SU-DHL-6 (cell line): ENCODE data around the gene ZMYM4.

Experiments used
- H2AFZ ChIP-seq: fragments of 200-600 bp; sonication (generic); 2 replicates; pipeline ENCODE4 v1.6.1; 2014; ENCODE audit warnings: low read depth, mild to moderate bottlenecking, moderate library complexity, mixed read lengths, antibody characterized with exemption, low read length; ENCODE audit not compliant: severe bottlenecking
- H3F3A ChIP-seq: fragments of 200-600 bp; shearing (Covaris generic); 2 replicates; pipeline ENCODE4 v1.6.0; 2016; ENCODE audit warnings: antibody characterized with exemption, mild to moderate bottlenecking; ENCODE audit not compliant: insufficient read depth
- H3K27ac ChIP-seq: fragments of 200-600 bp; sonication (generic); 2 replicates; pipeline ENCODE4 v1.5.1; 2016; ENCODE audit warnings: low read depth, mild to moderate bottlenecking, low read length, moderate library complexity, mixed read lengths
- H3K27me3 ChIP-seq: fragments of 200-600 bp; sonication (generic), shearing (Covaris generic); 2 replicates; pipeline ENCODE4 v1.6.0; 2014; ENCODE audit warnings: mild to moderate bottlenecking, low read length
- H3K36me3 ChIP-seq: fragments of 200-600 bp; sonication (generic); 2 replicates; pipeline ENCODE4 v1.6.1; 2014; ENCODE audit warnings: mild to moderate bottlenecking, low read length, mixed read lengths
- H3K4me2 ChIP-seq: fragments of 300-600, 200-600 bp; shearing (Covaris generic), sonication (generic); 2 replicates; pipeline ENCODE4 v1.6.0; 2014; ENCODE audit warnings: low read length, low read depth, mild to moderate bottlenecking; ENCODE audit not compliant: poor library complexity, severe bottlenecking
- H3K4me3 ChIP-seq: fragments of 200-600 bp; sonication (generic); 2 replicates; pipeline ENCODE4 v1.5.1; 2014; ENCODE audit warnings: antibody characterized with exemption, low read length, mild to moderate bottlenecking, mixed read lengths; ENCODE audit not compliant: insufficient read depth, poor library complexity, severe bottlenecking
- H3K79me2 ChIP-seq: fragments of 200-600 bp; sonication (generic); 2 replicates; pipeline ENCODE4 v1.6.1; 2014; ENCODE audit warnings: mild to moderate bottlenecking, low read length, moderate library complexity; ENCODE audit not compliant: insufficient read depth
- H3K9ac ChIP-seq: fragments of 200-600 bp; sonication (generic); 2 replicates; pipeline ENCODE4 v1.7.0; 2014; ENCODE audit warnings: mild to moderate bottlenecking, low read length
- H3K9me2 ChIP-seq: fragments of 200-600 bp; sonication (generic); replicated peaks from 2 replicates; pipeline ENCODE4 v1.6.1; 2014; ENCODE audit warnings: low read length; ENCODE audit not compliant: insufficient read depth
- H3K9me3 ChIP-seq: fragments of 200-600 bp; sonication (generic); 2 replicates; pipeline ENCODE4 v1.6.1; 2014; ENCODE audit warnings: low read length, mixed read lengths; ENCODE audit not compliant: insufficient read depth
- H4K20me1 ChIP-seq: fragments of 200-600 bp; sonication (generic); 2 replicates; pipeline ENCODE4 v1.6.1; 2014; ENCODE audit warnings: low read depth, mild to moderate bottlenecking, antibody characterized with exemption, low read length, moderate library complexity, mixed read lengths
- EZH2phosphoT487 ChIP-seq: fragments of 200-600 bp; sonication (generic), shearing (Covaris generic); conservative IDR thresholded peaks from 2 replicates; pipeline ENCODE4 v1.6.1; 2018; ENCODE audit warnings: mild to moderate bottlenecking, antibody characterized with exemption, low read length, moderate library complexity, mixed read lengths
- TF ChIP-seq, protein P1 (sequence below): fragments of 200-600 bp; sonication (generic); IDR thresholded peaks from one replicate; pipeline ENCODE4 v1.5.1; 2017; ENCODE audit warnings: antibody characterized with exemption, mild to moderate bottlenecking, low read length, moderate library complexity; ENCODE audit not compliant: insufficient read depth, poor library complexity, severe bottlenecking

The ZMYM4 gene

DNA sequence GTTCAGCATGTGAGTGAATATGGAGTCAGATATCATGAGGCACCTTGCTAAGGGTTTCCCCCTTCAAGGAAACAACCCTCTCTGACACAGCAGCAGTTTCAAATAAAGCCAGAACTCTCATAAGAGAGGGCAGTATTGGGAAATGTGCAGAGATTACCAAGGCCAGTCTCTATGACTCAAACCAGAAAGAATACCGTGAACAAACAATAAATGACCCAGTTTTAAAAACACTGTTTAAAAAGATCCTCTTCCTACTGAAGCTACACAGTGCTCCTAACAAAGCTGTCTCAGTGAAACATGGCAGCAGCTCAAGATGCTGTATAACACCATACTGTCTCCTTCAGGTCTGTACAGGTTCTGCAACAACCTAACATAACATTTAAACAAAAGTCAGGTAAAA lies 186.1 kb downstream of the ZMYM4 start:
- Histone ChIP-seq H3K9me3 (no peaks in the 10 kb centered on the region), H3K9ac (no peak overlapping the region), H2AFZ (no peak overlapping the region), H3K27me3 (no peaks in the 10 kb centered on the region), H3K9me2 (no peaks in the 10 kb centered on the region), H3K4me3 (no peak overlapping the region), H3K79me2 (no peaks in the 10 kb centered on the region), H3K36me3 (peaks cover 3% of the 10 kb centered on the region; the same call in 1 of the 2 replicates), H3K4me2 (no peak overlapping the region), H3K27ac (no peak overlapping the region), H4K20me1 (no peaks in the 10 kb centered on the region), H3F3A (no peaks in the 10 kb centered on the region)
- no peak for TF ChIP-seq EZH2phosphoT487
- TF ChIP-seq, protein P1, sequence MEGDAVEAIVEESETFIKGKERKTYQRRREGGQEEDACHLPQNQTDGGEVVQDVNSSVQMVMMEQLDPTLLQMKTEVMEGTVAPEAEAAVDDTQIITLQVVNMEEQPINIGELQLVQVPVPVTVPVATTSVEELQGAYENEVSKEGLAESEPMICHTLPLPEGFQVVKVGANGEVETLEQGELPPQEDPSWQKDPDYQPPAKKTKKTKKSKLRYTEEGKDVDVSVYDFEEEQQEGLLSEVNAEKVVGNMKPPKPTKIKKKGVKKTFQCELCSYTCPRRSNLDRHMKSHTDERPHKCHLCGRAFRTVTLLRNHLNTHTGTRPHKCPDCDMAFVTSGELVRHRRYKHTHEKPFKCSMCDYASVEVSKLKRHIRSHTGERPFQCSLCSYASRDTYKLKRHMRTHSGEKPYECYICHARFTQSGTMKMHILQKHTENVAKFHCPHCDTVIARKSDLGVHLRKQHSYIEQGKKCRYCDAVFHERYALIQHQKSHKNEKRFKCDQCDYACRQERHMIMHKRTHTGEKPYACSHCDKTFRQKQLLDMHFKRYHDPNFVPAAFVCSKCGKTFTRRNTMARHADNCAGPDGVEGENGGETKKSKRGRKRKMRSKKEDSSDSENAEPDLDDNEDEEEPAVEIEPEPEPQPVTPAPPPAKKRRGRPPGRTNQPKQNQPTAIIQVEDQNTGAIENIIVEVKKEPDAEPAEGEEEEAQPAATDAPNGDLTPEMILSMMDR: no peak

DNA sequence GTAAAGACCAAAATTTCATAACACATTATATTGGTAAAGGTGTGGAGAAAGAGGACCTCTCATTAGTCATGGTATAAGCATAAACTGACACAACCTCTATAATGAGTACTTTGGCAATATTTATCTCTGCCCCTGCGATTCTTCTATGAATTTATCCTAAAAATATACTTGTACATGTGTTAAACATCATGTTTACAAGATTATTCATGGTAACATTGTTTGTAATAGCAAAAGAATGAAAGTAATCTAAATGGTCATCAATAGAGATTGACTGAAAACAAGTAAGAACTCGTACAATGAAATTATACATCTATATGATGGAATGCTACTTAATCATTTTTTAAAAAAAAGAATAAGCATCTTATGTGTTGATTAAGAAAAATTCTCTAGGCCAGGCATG lies 192.3 kb downstream of the ZMYM4 start:
- Histone ChIP-seq H3K27me3 (no peaks in the 10 kb centered on the region), H3F3A (no peaks in the 10 kb centered on the region), H3K79me2 (no peaks in the 10 kb centered on the region), H3K36me3 (peaks cover under 1% of the 10 kb centered on the region), H3K9me2 (no peaks in the 10 kb centered on the region), H3K4me2 (no peak overlapping the region), H3K4me3 (no peak overlapping the region), H2AFZ (no peak overlapping the region), H3K9me3 (no peaks in the 10 kb centered on the region), H3K9ac (no peak overlapping the region), H3K27ac (no peak overlapping the region), H4K20me1 (no peaks in the 10 kb centered on the region)
- TF ChIP-seq, protein P1: no peak
- no peak for TF ChIP-seq EZH2phosphoT487

DNA sequence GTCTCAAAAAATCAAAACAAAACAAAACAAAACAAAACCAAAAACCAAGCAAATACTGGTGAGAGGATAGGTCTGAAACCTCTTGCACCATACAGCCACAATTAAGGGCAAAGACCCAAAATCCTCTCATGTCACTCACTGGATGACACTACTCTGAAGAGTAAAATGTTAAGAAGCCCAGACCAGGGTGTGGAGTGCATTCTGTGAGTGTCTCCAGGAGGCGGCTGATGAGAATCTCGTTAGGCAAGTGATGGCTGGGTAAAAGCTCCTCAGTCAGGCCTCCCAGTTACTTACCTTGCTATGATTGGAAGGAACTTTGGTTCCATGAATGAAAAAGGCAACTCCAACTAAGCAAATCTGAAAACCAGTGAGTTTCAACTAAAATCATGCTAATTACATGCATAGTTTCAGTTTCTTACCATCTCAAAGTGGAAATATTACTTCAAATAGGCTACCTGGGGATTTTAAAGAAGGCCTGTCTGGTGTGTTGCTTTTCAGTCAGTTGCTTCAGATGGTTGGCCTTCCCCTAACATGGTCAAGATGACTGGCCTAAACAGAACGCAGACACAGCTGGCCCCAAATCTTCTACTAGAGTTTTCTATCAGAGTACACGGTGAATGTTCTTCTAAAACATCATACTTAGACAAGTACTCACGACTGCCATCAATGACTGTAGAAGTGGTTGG lies 193.6 kb downstream of the ZMYM4 start:
- no peaks in the 10 kb centered on the region for H3K9me2 ChIP-seq
- no peak overlapping the region for H3K4me3 ChIP-seq

More for the DNA sequence above, 193.6 kb downstream of the ZMYM4 start:
- Histone ChIP-seq H3K79me2 (no peaks in the 10 kb centered on the region), H3K27ac (no peak overlapping the region), H2AFZ (no peak overlapping the region), H3K9ac (no peak overlapping the region), H4K20me1 (no peaks in the 10 kb centered on the region), H3K4me2 (no peak overlapping the region), H3K9me3 (no peaks in the 10 kb centered on the region), H3F3A (no peaks in the 10 kb centered on the region), H3K27me3 (no peaks in the 10 kb centered on the region), H3K36me3 (peaks cover 7% of the 10 kb centered on the region)
- no peak for TF ChIP-seq EZH2phosphoT487
- TF ChIP-seq, protein P1: no peak
